Measurements from ENCODE around the gene LMO3. TPM values are rescaled to one million over a fixed set of nuclear protein-coding genes. Genes with fewer than 3 reads are reported as not detected.

LMO3 gene
- total and polyA plus RNA-seq, 2 of the 13 experiments (the other 11 are each of a cell fraction or from before 2014, with no cell fraction given), result not detected

- ChIA-PET CTCF (ENCODE audit: low intra/inter-chr PET ratio, low total read pairs) (no interaction called here), POLR2A (no interaction called here)
- TF ChIP-seq ZNF562 (CRISPR knock-in tag; IDR thresholded peaks at IDR 0.05; ENCODE audit: borderline replicate concordance) (no peak), ZSCAN12 (CRISPR knock-in tag; IDR thresholded peaks at IDR 0.05) (no peak), TBL1XR1 (IDR thresholded peaks at IDR 0.05; ENCODE audit: borderline replicate concordance, low read length, partially characterized antibody) (no peak), DNMT3B (CRISPR knock-in tag; conservative IDR thresholded peaks at IDR 0.05) (no peak), ZNF143 (CRISPR knock-in tag; IDR thresholded peaks at IDR 0.05) (no peak), ZNF766 (CRISPR knock-in tag; IDR thresholded peaks at IDR 0.05; ENCODE audit: borderline replicate concordance) (no peak), ZNF550 (CRISPR knock-in tag; IDR thresholded peaks at IDR 0.05; ENCODE audit: borderline replicate concordance) (no peak), MAFK (conservative IDR thresholded peaks at IDR 0.05 in 1 of 2, IDR thresholded peaks at IDR 0.05 in 1 of 2; ENCODE audit: low read length in 2 of 2) (peak in 1 of 2 experiments; percentile 59; a peak in 3 of 4 replicates), ZSCAN9 (CRISPR knock-in tag; IDR thresholded peaks at IDR 0.05; ENCODE audit: borderline replicate concordance) (no peak), TGIF2 (CRISPR knock-in tag; IDR thresholded peaks at IDR 0.05) (no peak), ZNF878 (CRISPR knock-in tag; IDR thresholded peaks at IDR 0.05) (no peak), ZFP36 (IDR thresholded peaks at IDR 0.05; ENCODE audit: borderline replicate concordance, low read depth, low read length, partially characterized antibody) (no peak), ZNF772 (CRISPR knock-in tag; IDR thresholded peaks at IDR 0.05) (no peak), NR3C1 (CRISPR knock-in tag; IDR thresholded peaks at IDR 0.05) (no peak), ZNF513 (CRISPR knock-in tag; conservative IDR thresholded peaks at IDR 0.05) (no peak), MAFF (IDR thresholded peaks at IDR 0.05; ENCODE audit: low read depth, low read length) (0 out of 2 replicates have a peak, but pooled peaks have one; percentile 9), ZNF256 (CRISPR knock-in tag; conservative IDR thresholded peaks at IDR 0.05) (no peak)
- WGBS (ENCODE audit: low lambda C conversion rate), result 72% methylated on average over 3 of the region's 3 CpGs
- H3K4me2 ChIP-seq (ENCODE audit: low read depth, low read length), result no peak overlapping the region
- no peaks in the 10 kb centered on the region for H4K20me1 ChIP-seq (ENCODE audit: insufficient read depth, low read length)
- H3K79me2 ChIP-seq (ENCODE audit: insufficient read depth, low read length), result no peaks in the 10 kb centered on the region
- intact Hi-C loops (cut with micrococcal nuclease; ENCODE audit: unreplicated experiment), result no loop called here
- H3K9me3 ChIP-seq (ENCODE audit: low read length), result no peaks in the 10 kb centered on the region
- no peak overlapping the region for H3K9ac ChIP-seq (ENCODE audit: insufficient read depth, low read depth, low read length)
- no peaks in the 10 kb centered on the region for H3K36me3 ChIP-seq (replicated peaks in 1 of 2; ENCODE audit: control insufficient read depth in 1 of 2, insufficient read depth in 2 of 2, low read length in 2 of 2)
- BruUV-seq (replicated peaks), result no TSS peak
- H3K4me3 ChIP-seq (replicated peaks in 1 of 3; ENCODE audit: insufficient read depth in 1 of 3, low read depth in 2 of 3, low read length in 3 of 3), result no peak overlapping the region
- FAIRE-seq (no peak), DNase-seq (ENCODE audit: low spot score) (no peak), ATAC-seq (no peak)
- H2AFZ ChIP-seq (ENCODE audit: low read length), result no peak overlapping the region
- H3K4me1 ChIP-seq (ENCODE audit: insufficient read depth, low read length), result no peaks in the 10 kb centered on the region
- no peak overlapping the region for H3K27ac ChIP-seq (ENCODE audit: extremely low read length, insufficient read depth, low read length)
- H3K27me3 ChIP-seq (ENCODE audit: control insufficient read depth in 1 of 2, insufficient read depth in 2 of 2, low read length in 2 of 2), result no peaks in the 10 kb centered on the region
- in situ Hi-C loops (cut with HindIII; ENCODE audit: extremely low pct_ligation_motif_present, low pct_unique_long_range_greater_than_20kb), result no loop called here
These were observed 15.3 kb downstream of the LMO3 start for GRCh38 chr12:16590645-16591044.

Measured in HepG2 (cell line).